NCI-H2227 (cell line): Measurements from ENCODE around the gene RAET1L.
"Not testable (repeated sequence)": the region's sequence is repeated elsewhere in the genome, so short reads cannot be mapped to it uniquely, and the experiment has no call there.

Source experiments
- DNase-seq: peaks from one replicate; lab custom pipeline; 2025; ENCODE audit not compliant: unreplicated experiment; lab: John Stamatoyannopoulos, UW

The RAET1L gene

DNA sequence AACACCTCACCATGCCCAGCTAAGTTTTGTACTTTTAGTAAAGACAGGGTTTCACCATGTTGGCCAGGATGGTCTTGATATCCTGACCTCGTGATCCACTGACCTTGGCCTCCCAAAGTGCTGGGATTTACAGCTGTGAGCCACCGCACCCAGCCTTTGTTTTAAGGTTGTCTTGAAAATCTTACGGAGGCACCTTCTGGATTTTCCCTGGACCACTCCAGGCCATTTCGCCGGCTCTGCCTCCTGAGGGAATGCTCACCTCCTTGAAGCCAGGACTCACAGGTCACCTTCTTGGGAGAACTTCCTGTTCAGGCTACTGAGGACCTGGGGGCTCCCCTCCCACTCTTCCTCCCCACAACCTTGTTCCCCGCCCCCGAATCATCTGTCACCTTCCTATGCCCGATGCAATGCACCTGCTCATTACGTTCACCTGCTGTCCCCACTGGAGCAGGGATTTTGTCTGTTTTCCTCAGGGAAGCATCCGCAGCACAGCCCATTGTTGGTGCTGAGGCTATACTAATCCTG, 19.4 kb upstream of the RAET1L start:
- no peak for DNase-seq

DNA sequence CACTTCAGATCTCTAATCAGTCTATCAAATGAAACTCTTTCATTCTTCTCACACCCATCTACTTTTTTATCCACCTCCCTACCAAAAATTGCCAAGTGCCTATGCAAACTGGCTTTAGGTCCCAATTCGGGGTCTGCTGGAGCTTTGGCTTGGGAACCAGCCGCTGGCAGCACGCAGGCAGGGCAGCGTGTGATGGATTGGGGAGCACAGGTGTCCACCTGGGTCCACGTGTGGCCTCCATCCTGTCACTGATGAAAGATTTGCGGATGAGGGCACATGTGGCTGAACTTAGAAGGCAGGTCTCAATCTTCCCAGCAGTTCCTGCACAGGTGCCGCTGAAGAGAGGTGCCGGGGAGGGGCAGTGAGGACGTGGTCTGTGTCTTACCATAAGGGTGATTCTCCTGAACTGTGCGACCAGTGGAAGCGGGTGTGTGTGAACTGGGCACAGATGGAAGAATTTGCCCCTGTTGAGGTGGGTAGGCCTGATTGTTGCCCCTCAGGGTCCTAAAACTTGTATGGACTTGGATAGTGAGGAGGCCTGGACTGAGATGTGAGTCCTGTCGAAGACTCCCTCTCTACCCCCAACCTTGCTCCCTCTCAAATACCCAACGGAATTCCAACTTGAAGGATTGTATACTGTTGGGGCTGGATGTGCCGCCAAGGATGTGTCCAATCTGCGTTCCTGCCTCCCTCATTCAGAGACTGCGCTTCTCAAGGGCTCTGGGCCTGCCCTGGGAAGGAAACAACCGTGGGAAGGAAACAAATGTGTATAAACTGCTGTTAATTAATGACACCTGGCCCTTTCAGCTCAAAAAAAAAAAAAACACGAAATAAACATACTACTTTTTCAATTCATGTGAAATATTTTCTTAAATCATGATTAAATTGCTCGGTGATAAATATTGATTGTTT, 18.4 kb upstream of the RAET1L start:
- no peak for DNase-seq

- DNase-seq, result no peak
These were observed 17.8 kb upstream of the RAET1L start for GRCh38 chr6:150043096-150043495.

- no peak for DNase-seq
These were observed 13.1 kb upstream of the RAET1L start for GRCh38 chr6:150038202-150039062.

- no peak for DNase-seq
These were observed 12.3 kb upstream of the RAET1L start for GRCh38 chr6:150037526-150038201.

GRCh38 chr6:150036081-150036480, 10.7 kb upstream of the RAET1L start:
- no peak for DNase-seq

DNA sequence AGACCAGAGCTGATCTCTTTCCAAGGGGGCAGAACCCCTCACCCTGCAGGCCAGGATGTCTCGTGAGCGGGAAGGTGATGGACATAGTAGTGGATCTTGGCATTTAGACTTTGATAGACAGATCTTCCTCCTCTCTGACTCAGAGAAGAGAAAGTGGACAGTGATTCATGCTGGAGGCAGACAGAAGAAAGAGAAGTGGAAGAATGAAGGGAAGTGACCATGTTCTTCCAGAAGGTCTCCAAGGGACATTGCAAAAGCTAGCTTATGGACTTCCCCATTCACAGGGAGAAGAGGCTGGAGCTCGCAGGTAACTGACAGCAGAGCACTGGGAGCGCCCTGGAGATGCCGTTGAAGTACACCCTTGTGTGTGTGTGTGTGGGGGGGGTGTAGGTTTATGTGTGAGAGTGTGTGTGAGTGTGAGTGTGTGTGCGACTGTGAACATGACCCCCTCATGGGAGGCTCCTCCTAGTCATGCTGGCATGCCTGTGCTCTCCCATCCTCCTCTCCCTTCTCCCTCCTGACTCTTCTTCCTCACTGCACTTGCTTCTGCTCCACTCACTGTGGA, 8.0 kb upstream of the RAET1L start:
- no peak for DNase-seq

DNA sequence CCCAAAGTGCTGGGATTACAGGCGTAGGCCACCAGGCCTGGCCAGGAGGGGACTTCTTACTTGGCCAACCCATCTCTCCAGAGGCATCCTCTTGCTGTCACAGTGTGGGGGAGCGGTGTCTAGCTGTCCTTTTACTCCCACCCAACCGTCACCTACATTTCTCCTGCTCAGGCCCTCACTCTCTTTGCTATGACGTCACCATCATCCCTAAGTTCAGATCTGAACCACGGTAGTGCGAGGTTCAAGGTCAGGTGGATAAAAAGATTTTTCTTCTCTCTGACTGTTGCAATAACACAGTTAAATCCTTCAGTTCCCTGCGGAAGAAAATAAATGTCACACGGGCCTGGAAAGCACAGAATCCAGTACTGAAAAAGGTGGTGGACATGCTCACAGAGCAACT, 7.3 kb upstream of the RAET1L start:
- DNase-seq, result no peak

GRCh38 chr6:150030611-150031010, 5.3 kb upstream of the RAET1L start:
- DNase-seq, result no peak

GRCh38 chr6:150029749-150030148, 4.4 kb upstream of the RAET1L start:
- DNase-seq, result no peak

DNA sequence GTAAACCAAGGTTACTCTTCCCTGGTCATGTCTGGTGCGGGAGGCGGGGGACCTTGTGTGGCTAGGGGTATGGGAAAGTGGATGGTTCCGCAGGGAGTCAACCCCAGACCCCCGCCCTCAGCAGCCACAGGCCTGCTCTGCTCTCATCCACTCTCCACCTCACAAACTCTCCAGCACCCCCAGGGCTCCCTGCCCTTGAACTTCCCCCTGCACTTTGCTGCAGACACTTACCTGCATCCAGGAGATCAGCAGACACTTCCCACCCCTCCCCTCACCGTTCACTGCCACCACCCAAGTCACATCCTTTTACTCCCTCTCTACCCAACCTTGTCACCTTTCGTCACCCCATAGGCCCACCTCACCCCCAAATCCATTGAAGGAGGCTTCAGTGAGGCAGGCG, 3.9 kb upstream of the RAET1L start:
- no peak for DNase-seq

DNA sequence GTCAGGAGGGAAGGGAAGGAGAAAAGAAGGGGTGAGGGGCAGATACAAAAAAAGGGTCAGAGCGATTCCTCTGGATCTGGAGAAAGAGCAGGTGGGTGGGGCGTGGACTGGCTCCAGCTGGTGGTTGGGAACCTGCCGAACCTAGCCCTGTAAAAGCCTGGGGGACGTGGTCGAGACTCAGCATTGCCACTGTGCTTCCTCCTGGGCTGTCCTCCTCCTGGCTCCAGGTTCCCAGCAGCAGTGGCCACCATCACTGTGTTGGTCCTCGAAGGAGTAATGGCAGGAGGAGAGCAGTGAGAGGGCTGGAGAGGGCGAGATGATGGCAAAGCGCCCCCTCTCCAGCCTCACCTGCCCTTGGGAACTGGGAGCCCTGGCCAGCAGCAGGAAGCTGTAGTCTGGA, 3.5 kb upstream of the RAET1L start:
- DNase-seq, result no peak

- no peak for DNase-seq
These were observed 2.7 kb upstream of the RAET1L start for GRCh38 chr6:150027806-150028565.

DNA sequence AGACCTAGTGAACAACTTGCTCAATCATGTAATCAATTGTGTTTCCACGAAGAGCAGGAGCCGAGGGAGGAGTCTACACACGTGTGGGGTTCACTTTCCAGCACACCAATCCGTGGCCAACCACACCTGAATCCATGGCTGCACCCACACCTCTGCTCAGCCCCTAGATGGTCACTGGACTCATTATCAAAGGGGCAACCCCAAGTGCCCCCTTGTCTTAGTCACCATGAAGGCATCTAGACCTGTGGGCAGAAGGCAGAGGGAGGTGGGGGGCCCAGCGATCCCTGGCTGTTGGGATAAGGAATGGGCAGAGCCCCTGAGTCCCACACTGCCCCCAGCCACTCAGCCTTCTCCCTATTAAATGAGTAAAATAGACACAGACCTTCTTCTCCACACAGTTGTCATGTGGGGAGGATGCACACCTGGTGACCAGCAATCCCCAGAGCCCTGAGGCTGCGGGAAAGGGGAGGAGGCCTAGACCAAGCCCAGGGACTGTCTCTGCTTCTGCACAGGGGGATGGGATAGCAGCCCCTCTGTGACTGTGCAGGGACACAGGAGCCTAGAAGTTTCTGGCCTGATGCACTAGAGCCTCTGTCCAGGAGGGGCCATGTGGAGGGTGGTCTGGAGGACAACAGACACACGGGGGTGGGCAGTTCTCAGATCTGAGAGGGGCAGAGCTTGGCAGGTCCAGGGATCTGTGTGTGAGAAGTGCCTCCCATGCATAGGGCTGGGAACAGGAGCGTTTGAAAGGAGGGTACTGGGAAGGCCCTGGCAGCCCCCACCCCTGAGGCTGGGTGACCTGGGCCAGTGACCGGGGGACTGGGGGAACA, 1.9 kb upstream of the RAET1L start:
- no peak for DNase-seq

DNA sequence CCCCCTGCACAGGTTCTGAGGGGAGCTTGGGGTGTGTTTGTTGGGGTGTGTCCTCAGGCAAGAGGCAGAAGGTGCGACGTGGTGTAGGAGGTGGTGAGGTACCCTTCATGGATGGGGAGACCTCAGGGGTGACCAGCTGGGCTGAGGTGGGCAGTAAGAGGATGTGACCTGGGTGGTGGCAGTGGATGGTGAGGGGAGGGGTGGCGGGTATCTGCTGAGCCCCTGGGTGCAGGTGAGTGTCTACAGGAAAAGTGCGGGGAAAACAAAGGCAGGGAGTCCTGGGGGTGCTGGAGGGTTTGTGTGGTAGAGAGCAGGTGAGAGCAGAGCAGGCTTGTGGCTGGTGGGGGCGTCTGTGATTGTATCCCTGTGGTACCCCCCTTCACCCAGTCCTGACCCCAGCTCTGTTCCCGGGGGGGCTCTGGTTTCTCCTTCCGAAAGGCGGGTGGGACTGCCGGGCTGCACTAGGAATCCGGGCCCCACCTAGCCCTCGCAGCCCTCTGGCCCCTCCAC, 631 bp downstream of the RAET1L start:
- DNase-seq, result no peak

GRCh38 chr6:150024021-150024420, 1.3 kb downstream of the RAET1L start:
- DNase-seq, result not testable (repeated sequence)

GRCh38 chr6:150021870-150022269, 3.5 kb downstream of the RAET1L start:
- not testable (repeated sequence) for DNase-seq

GRCh38 chr6:150018846-150019580, 6.3 kb downstream of the RAET1L start:
- no peak for DNase-seq
